HG03097 (cell line): ENCODE results near the gene CMC1.

Experiments
- ATAC-seq: cut with Tn5 transposase; IDR thresholded peaks from one replicate; pipeline ENCODE4 v1.9.1; 2021; ENCODE audit not compliant: unreplicated experiment, low FRiP score

The CMC1 gene

DNA sequence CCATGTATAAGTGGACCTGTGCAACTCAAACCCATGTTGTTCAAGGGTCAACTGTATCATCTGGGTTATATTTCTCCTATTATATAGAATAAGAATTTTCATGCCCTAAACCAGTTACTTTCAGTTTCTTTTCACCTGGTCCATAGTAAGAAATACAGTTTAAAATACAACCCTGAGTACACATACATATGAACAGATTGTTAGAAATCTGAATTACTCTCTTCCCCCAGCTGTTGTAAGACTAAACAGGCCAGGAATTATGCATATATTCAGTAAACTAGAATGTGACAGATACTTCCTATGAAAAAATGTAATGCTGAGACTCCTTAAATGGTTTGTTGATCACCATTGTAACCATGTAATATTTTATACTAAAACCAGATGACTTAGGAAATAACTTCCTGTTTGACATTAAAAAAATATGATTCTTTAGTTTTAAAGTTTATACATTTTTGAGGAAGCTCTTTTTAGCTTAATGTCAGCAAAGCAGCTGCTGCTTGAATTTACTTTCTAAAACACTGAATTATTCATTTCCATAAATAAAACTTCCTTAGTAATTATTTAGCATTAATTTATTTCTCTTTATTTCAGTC is 54.6 kb downstream of the CMC1 start:
- no peak for ATAC-seq

GRCh38 chr3:28299705-28300104 is 58.3 kb downstream of the CMC1 start:
- ATAC-seq = no peak

GRCh38 chr3:28300345-28300962 is 59.0 kb downstream of the CMC1 start:
- ATAC-seq = no peak

- no peak for ATAC-seq
These were observed 60.3 kb downstream of the CMC1 start for GRCh38 chr3:28301688-28302087.

GRCh38 chr3:28308196-28308595 is 66.8 kb downstream of the CMC1 start:
- no peak for ATAC-seq

- no peak for ATAC-seq
These were observed 74.3 kb downstream of the CMC1 start for GRCh38 chr3:28315711-28316110.

DNA sequence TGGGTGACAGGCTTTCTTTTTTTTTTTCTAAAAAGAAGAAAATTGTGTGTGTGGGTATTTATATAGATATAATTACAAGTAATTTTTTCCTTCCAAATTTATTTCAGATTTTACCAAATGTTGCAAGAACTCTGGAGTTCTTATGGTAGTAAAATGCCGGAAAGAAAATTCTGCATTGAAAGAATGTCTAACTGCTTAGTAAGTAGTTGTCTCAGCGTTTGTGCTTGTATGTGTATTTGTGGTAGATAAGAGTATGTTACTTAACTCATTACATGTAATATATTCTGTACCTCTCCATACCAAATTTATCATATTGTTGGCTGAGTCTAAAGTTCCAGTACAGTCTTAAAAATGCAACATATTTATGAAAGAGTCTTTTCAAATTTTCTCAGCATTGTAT is 74.8 kb downstream of the CMC1 start:
- no peak for ATAC-seq

- no peak for ATAC-seq
These were observed 76.1 kb downstream of the CMC1 start for GRCh38 chr3:28317438-28318022.

DNA sequence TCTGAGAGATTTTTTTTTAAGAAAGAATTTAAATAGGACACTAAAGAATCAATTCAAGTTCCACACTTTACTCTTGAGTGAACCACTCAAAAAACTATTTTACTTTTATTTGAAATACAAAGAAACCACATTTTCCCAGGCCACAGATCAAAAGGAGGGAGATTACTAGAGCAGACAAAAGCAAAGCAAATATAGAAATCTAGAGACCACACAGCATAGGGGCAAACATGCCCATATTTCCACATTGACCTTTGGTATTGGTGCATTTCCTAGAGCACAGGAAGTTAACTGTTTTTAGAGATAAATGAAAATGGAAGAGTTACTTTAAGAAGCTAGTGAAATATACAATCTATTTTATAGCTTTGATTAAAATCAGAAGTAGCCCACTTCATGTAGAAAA is 79.6 kb downstream of the CMC1 start:
- no peak for ATAC-seq

GRCh38 chr3:28322464-28322863 is 81.0 kb downstream of the CMC1 start:
- ATAC-seq = no peak

- peak; percentile 70 for ATAC-seq
These were observed 85.1 kb downstream of the CMC1 start for GRCh38 chr3:28326458-28326926.

DNA sequence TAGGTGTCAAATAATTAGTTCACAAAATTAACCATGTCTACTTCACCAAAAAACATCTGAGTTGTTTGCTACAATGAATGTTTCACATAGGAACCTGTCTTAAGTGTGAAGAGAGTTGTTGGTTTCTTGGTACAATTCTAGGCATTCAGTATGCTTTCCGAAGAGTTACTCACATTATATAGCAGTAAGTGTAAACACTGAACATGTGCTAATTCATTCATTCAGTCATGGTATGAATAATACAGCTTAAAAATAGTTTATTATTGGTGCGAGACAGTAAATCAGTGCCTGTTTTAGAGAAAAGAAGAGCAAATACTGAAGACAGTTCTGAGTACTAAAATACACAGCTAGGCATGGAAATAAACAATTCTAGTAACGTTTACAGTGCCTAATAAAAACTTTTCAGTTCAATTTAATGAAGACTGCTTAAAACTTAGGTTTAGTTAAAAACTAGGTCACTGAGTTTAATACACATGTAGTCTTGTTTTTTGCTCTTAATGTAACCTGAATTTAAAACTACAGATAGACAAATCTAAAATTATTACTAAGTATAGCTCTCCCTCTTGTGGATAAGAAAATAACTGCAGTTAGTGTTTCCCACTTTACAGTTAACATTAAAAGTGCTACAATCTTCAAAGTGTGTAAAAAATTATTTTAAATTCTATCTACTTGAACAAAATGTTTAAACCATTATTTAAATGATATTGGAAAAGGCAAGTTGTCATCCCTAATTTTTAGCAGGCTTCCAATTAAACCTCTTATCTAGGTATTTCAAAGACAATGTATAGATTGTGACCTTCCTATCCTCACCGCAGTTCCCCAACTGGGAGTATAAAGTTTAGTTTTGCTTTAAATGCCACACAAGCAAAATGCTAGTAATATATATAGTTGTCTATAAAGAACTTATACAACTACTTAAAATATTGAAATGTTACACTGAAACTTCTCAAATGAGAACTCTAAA is 87.1 kb downstream of the CMC1 start:
- no peak for ATAC-seq

DNA sequence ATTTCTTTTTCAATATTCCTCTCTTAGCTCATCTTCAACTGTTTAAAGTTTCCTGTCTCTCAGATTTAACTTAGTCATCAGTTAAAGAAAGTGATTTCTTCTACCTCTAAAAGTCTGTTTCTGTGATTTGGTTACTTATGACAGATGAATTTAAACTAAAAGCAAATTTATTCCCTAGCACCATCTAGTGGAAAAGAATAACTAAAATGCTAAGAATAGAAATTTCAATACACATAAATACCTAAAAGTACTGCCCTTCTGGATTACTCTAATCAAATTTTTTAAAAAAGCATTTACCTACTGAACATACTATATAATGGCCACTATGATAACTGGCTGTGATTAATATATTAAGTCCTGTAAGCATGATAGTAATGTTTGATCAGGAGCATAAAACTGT is 93.1 kb downstream of the CMC1 start:
- no peak for ATAC-seq

- no peak for ATAC-seq
These were observed 93.8 kb downstream of the CMC1 start for GRCh38 chr3:28335246-28335645.

GRCh38 chr3:28337230-28337629 is 95.8 kb downstream of the CMC1 start:
- no peak for ATAC-seq

DNA sequence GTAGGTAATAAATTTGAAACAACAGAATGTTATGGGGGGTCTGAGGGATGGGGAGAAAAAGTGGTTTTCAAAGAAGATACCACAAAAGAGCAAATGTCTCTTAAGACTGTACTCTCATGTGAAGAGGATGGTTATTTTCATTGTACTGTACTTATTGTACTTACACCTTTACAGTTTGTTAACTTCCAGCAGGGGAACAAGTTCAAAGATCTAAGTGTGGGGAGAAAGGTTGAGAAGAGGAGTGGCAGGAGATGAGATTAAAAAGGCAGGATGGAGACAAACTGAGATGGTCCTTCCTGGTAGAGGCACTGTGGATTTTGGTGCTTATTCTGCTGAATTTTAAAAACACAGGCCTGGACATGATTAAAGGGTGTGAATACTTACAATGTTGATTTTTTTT is 101.7 kb downstream of the CMC1 start:
- no peak for ATAC-seq

DNA sequence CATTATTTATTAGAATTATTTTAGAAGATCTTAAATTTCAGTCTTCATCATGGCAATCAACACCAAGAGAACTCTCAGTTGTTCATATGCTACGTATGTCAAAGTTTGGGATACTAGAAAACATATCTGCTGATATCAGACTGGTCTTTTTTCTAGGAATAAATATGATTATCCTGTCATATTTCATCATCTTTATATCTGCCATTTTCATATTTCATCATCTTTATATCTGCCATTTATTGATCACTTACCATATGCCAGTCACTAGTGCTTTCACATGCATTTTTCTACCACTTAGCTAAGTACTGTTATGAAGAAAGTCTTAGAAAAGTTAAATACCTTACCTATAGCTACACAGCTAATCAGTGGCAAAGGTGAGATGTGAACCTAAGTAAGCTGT is 104.3 kb downstream of the CMC1 start:
- no peak for ATAC-seq

DNA sequence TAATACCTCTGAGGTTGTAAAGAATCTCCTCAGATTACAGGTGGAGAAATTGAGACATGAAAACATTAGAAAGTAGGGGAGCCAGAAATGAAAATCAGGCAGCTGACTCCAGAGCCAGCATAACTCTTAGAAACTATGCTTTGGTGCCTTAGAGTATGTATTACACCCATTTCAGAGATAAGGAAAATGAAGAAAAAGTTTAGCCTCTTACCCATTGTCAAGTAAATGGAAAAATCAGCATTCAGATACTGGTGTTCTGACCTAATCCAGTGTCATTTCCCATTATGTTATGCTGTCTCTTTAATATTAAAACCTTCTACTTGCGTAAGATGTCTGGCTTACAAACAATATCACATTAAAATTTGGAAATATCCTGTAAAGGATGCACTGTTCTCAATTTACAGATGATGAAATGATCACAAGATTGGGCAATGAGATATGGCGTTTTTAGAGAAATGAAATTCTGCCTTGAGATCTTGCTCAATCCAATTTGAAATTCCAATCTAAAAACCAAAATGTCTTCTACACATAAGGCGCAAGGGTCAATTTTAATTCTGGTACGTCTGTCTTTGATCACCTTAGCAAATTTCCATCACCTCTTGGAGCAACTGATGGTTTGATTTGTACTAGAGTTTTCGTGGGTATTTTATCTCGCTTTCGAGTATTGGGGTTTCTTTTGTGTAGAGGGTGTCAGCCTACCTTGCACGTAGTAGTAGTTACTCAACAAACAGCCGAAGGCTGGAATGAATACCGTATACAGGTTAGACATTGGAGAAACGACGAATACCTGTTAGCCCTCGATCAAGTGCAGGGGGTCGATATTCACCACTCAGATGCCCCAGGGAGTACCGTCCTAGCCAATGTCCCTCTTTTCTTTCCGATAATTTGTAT is 106.2 kb downstream of the CMC1 start:
- ATAC-seq = no peak

DNA sequence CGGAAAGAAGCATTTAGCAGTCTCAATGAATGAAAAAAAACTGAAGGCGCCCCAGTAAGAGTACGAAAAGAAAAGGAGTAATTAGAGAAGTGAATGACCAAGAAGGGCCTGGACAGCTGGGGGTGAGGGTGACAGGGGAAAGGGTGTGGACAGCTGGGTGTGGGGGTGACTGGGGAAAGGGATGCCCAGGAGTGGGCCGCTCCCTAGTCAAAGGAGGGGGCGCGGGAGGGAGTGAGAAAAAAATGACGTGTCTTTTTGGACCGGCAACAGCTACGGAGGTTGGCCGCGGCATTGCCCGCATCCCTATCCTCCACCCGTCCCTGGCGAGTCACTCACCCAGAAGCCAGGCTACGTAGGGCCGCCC is 106.8 kb downstream of the CMC1 start:
- no peak for ATAC-seq
